Measurements from ENCODE around the gene CCT5.
"Not testable (repeated sequence)": the region's sequence is repeated elsewhere in the genome, so short reads cannot be mapped to it uniquely, and the experiment has no call there.

The CCT5 gene

DNA sequence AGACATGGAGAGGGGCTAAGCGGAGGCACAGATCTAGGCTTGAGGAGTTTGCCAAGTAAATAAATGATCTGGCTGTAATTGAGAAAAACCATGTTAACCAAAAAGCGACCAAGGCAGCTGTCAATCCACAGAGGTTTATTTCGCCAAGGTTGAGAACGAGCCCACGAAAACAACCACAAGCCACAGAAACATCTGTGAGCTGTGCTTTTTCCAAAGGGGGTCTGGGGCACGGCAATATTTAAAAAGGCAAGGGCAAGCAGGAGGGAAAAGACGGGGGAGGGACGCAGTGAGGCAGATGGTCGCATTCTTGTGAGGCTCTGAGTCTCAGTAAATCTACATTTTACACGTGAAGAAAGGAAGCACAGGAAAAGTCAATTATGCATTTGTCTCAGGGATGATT, 25.4 kb downstream of the CCT5 start:
- no peak for DNase-seq (ENCODE audit: low read depth in 4 of 4, low spot score in 1 of 4)

DNA sequence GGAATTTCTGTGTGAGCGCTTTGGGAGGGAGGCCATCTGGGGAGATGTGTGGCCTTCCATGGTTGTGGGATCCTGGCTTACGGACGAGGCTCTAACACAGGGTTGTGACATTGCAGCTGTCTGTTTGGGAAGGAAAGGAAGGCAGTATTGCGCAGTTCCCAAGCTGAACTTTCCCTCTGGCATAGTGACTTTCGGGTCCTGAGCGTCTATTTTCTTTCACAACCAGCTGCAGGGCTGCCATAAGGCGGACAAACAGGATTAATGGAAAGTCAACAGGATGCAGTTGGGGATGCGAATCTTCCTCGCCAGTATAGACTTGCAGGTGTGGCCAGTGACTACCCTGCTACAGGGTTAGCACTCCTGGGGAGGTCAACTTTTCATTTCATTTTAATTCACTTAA, 25.9 kb downstream of the CCT5 start:
- no peak for DNase-seq (ENCODE audit: low read depth in 4 of 4, low spot score in 1 of 4)

DNA sequence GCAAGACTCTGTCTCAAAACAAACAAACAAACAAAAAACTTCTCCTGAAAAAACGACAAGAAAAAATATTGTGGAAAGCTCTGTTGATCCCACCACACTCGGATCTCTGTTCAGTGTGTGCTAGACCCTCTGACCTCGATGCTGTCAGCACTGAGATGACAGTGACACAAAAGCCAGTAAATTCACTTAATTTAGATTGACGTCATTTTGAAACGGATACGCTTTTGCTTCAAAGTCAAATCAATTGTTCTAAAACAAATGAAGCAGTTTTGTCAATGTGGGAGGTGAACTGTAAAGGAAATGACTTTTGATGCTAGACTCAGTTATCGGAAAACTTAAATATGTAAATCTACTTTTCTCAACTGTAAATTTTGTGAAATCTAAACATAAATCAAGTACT, 26.6 kb downstream of the CCT5 start:
- no peak for DNase-seq (ENCODE audit: low read depth in 4 of 4, low spot score in 1 of 4)

GRCh38 chr5:10277773-10278630, 27.9 kb downstream of the CCT5 start:
- DNase-seq (ENCODE audit: low read depth in 4 of 4, low spot score in 1 of 4) = no peak

- no peak for DNase-seq (ENCODE audit: low read depth in 4 of 4, low spot score in 1 of 4)
Measured at GRCh38 chr5:10278658-10279279, 28.7 kb downstream of the CCT5 start.

DNA sequence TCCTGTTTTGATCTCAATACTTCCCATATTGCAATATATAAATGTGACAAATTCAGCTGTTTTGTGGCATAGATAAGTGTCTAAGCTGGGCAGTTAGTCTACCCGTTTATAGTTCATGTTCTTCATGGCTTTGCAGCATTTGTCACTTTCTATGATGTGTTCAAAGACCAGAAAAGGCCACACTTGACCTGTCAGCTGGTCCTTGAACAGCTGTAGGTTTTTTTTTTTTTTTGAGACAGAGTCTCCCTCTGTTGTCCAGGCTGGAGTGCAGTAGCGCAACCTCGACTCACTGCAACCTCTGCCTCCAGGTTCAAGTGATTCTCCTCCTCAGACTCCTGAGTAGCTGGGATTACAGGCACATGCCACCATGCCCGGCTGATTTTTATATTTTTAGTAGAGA, 29.2 kb downstream of the CCT5 start:
- DNase-seq (ENCODE audit: low read depth in 4 of 4, low spot score in 1 of 4) = no peak

DNA sequence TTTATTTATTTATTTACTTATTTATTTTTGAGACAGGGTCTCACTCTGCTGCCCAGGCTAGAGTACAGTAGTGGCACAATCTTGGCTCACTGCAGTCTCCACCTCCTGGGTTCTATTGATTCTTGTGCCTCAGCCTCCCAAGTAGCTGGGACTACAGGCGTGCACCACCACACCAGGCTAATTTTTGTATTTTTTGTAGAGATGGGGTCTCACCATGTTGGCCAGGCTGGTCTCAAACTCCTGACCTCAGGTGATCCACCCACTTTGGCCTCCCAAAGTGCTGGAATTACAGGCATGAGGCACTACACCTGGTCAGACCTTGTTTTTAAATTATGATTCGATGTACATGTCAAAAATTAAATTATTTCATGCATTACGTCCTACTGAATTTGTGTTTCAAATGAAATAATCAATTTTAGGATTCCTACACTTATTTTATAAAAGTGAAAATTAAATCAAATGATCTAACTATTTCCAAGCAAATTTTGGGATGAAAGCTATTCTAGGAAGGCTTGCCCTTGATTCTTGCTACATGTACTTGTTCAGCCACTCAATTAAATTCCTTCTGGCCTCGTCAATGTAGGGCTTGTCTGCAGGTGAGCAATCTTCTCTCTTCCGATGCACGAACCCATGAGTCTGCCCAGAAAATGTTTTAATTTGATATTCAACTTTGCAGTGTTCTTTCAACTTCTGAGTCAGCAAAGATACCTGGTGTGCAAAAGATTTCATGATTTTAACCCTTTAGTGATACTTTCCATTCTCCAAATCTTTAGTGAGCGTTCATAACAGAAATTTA, 30.0 kb downstream of the CCT5 start:
- no peak for DNase-seq (ENCODE audit: low read depth in 4 of 4, low spot score in 1 of 4)

DNA sequence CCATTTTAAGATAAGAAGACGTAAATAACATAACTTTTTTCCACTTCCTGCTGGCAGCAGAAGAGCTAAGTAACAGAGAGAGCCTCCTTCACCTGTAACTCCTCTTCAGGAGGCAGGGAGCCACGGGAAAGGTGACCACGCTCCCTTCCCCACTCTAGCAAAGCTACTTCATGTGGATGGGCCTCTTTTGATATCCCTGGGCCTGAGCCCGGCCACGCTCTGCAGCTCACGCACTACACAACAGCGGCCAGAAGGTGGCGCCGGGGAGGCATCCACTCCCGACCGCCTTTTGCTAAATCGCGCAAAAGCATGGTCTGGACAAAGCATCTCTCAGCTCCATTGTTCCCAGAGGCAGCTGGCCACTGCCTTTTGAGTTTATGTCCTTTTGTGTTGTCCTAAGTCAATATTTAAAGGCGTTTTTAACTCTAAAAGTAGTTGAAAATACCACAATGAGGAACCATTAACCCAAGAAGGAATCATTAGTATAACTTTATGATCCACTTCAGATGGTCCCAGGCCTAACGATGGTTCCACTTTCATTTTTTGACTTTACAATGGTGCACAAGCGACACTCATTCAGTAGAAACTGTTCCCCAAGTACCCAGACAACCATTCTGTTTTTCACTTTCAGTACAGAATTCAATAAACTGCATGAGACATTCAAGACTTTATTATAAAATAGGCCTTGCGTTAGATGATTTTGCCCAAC, 34.0 kb downstream of the CCT5 start:
- DNase-seq (ENCODE audit: low read depth in 4 of 4, low spot score in 1 of 4) = peak; percentile 42 to 70 (median 69)

DNA sequence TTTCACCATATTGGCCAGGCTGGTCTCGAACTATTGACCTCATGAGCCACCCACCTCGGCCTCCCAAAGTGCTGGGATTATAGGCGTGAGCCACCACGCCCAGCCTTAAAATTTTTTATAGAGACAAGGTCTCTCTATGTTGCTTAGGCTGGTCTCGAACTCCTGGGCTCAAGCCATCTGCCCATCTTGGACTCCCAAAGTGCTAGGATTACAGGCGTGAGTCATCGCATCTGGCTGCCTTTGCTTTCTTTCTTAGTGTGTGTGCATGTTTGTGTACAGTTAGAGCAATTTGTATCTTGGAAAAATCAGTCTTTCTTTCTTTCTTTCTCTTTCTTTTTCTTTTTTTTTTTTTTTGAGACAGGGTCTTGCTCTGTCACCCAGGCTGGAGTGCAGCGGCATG, 35.3 kb downstream of the CCT5 start:
- DNase-seq (ENCODE audit: low read depth in 4 of 4, low spot score in 1 of 4) = not testable (repeated sequence)

DNA sequence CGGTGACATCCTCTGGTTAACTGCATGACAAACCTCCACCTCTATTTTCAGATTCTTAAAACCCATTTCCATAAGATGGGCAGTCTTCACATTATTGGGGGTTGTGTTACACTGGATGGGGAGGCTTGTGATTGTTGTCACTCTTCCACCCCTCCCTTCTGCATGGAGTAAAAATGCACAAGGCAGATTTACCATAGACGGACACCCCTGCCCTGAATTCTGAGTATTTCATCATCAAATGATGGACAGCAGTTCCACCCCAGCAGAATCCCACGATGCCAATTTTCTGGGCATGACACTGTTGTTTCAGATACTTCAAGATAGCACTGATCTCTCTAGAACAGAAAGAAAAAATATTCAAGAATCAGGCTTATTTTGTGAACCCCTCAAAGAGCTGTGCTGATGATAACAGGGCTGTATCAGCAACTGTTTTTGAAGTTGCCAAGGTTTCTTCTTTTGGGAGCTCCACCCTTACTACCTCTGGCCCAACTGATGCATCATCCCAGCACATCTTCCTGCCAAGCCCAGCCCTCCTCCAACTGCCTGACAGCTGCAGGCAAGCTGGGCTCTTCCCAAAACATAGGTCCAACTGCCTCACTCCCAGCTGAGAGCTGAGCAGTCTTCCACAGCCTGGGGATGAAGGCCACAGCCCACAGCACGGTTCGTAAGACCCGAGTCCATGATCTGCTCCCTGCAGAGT, 36.2 kb downstream of the CCT5 start:
- no peak for DNase-seq (ENCODE audit: low read depth in 4 of 4, low spot score in 1 of 4)

DNA sequence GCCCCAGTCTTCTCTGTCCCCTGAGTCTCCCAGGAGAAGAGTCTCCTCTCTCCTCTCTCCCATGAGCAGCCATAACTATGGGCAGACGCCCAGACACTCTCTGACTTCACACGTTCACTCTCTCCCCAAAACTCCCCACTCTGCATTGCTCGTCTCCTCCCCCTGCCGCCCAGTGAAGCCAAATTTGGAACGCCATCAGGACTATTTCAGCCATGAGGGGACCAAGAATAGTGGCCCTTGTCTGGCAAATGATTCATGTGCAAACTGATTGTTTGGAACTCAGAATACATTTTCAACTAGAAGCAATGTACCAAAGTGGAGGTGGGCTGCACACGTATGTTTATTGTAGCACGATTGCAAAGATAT, 36.8 kb downstream of the CCT5 start:
- DNase-seq (ENCODE audit: low read depth in 4 of 4, low spot score in 1 of 4) = no peak

DNA sequence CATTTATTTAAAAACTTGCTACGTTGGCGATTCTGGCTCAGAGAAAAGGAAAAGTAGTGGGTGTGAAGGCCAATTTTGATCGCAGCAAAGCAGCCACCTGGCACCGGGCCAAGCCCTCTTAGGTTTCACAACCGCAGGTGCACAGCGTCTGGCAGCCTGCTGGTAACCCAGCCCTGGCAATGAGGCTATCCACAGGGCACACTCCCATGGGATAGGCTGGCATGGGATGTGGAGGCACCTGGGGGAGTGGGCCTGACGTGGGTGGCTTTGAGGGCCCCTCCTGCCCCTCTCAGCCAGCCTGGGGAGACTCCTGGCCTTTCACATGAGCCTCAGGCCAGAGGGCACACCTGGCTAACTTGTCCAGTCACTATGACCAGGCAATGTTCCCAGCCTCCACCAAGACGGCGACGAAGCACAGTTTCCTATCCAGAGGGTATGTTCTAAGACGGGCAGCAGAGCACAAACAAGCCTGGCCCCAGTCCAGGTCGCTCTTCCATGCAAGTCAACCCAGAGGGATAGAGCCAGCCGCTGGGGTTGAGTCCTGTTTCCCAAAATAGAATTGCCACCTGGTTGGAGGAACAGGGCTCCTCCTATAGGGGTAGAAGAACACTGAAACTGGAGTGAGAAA, 38.6 kb downstream of the CCT5 start:
- DNase-seq (ENCODE audit: low read depth in 4 of 4, low spot score in 1 of 4) = no peak

- no peak for DNase-seq (ENCODE audit: low read depth in 4 of 4, low spot score in 1 of 4)
Measured at GRCh38 chr5:10289353-10289752, 39.3 kb downstream of the CCT5 start.

GRCh38 chr5:10289991-10290390, 39.9 kb downstream of the CCT5 start:
- no peak for DNase-seq (ENCODE audit: low read depth in 4 of 4, low spot score in 1 of 4)

DNA sequence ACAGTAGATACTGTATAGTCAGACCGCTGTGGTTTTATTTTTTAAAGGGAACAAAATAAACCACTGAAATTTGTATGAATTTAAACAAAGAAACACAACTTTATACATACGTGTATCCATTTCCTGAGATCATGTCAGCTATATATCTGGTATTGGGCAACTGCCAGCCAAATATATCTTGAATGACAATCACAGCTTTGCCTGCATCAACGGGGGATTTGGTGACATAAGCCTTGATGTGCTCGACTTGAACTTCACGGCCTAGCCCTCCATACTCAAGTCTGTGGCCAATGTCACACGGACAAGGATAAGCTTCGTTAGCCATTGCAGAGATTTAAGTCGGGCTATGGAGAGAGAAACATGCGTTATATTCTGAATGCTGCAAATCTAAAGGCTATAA, 40.4 kb downstream of the CCT5 start:
- DNase-seq (ENCODE audit: low read depth in 4 of 4, low spot score in 1 of 4) = no peak

DNA sequence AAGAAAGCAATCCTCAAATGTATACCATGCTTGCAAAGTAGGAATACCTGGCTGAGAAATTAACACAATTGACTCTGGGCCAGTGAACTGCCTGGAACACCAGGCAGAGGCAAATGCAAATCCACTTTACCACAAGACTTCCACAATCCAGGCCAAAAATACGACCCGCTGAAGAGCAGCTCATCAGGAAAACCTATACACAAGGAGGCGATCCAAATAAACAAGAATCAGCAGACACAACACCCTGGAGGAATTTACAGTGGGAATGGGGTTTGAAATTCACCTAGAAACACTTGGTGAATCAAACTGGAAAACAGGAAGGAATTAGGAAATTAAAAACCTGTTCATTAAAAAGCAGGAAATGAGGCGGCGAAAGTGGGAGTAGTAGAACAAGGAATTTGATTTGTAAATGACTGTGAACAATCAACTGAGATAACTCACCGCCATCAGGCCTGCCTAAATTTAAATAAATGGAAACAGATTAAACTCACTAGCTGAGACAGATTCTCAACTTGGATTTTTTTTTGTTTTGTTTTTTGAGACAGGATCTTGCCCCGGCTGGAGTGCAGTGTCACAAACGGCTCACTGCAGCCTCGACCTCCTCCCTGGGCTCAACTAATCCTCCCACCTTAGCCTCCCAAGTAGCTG, 41.7 kb downstream of the CCT5 start:
- DNase-seq (ENCODE audit: low read depth in 4 of 4, low spot score in 1 of 4) = no peak

DNA sequence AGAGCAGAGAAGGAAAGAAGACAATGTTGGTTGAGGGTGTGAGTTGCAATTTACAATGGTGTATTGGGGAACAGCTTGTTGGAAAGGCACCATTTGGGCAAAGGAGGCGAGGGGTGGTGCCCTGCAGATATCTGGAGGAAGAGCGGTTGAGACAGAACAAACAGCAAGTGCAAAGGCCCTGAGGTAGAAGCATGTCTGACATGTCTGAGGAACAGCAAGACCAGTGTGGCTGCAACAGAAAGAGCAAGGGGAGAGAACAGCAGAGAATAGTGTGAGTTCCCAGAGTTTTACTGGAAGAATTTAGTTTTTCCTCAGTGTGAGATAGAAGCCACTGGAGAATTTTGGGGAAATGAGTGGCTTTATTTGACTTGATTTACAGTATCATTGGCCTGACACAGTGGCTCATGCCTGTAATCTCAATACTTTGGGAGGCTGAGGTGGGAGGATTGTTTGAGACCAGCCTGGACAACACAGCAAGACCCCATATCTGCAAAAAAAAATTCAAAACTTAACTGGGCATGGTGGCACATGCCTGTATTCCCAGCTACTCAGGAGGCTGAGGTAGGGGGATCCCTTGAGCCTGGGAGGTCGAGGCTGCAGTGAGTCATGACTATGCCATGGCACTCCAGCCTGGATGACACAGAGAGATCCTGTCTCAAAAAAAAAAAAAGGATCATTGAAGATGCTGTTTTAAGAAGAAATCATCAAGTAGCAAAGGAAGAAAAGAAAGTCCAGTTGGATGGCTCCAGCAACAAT, 44.0 kb downstream of the CCT5 start:
- DNase-seq (ENCODE audit: low read depth in 4 of 4, low spot score in 1 of 4) = no peak

DNA sequence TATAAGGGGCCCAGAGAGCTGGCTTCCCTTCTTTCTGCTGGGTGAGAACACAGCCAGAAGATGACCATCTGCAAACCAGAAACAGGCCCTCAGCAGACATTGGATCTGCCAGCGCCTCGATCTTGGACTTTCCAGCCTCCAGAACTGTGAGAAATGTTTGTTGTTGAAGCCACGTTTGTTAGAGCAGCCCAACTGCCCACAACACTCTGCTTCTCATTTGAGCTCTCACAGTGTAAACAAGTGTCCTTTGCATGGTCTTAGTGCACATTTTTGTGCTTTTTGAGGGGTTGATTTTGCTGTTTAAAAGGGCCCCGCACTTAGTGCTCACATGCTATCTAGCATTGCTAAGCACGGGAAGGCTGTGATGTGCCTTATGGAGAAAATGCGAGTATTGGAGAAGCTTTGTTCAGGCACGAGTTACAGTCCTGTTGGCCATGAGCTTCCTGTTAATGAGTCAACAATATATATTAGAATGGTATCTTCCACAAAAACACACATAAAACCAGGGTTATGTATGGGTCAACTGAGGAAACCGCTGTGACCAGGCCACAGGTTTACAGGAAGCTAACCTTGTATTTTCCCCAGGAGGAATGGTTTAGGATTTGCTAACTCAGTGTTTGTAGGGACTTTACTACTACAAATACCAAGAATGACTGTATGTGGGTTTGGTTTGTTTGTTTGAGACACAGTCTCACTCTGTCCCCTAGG, 45.7 kb downstream of the CCT5 start:
- DNase-seq (ENCODE audit: low read depth in 4 of 4, low spot score in 1 of 4) = no peak

Measured in stimulated activated CD4-positive, alpha-beta T cell treated with anti-CD3 and anti-CD28 coated beads, Interleukin-1b, Interleukin-23, amount 100 ng/mL, for 24 hours (primary cell).